Endothelial cell of coronary artery (primary cell): ENCODE data around the gene OR52R1. TPM values are rescaled to one million over a fixed set of nuclear protein-coding genes. Genes with fewer than 3 reads are reported as not detected.

Experiments
- total RNA-seq: library from RNA; depleted of rRNA; stranded (reverse); fragments of >200 nt; gene quantifications from 2 replicates; pipeline ENCODE4 v1.2.3, GENCODE V29; 2014

Gene OR52R1
- not detected in 2 replicates for total RNA-seq

GRCh38 chr11:4804280-4804679 is at the start of gene OR52R1:
TSS of gene OR52R1 (minus strand) at chr11:4804380. CDS start at chr11:4804380, 0 bp downstream.

GRCh38 chr11:4848908-4849532 is 44.8 kb upstream of the OR52R1 start, which contains the start of gene OR51S1:
TSS of gene OR51S1 (minus strand) at chr11:4849208. CDS start at chr11:4849208, 0 bp downstream.

GRCh38 chr11:4821021-4821420 is 16.8 kb upstream of the OR52R1 start, which contains the start of gene OR51F2:
TSS of gene OR51F2 (plus strand) at chr11:4821321. CDS start at chr11:4821422, 101 bp downstream.

GRCh38 chr11:4769838-4770237 is 34.3 kb downstream of the OR52R1 start, which contains the start of gene OR51F1:
TSS of gene OR51F1 (minus strand) at chr11:4769938. CDS start at chr11:4769938, 0 bp downstream.

Other genes starting within 250 kb of the OR52R1 start
- not detected in 2 replicates for gene OR52I2, start 222.6 kb downstream of the OR52R1 start, total RNA-seq
- gene OR52I1, start 210.3 kb downstream of the OR52R1 start, total RNA-seq: not detected in 2 replicates
- gene TRIM68, start 196.1 kb downstream of the OR52R1 start, total RNA-seq: 7.1 and 14.4 TPM in 2 replicates
- gene OR51D1, start 166.9 kb downstream of the OR52R1 start, total RNA-seq: not detected in 2 replicates
- gene OR51E1, start 160.4 kb downstream of the OR52R1 start, total RNA-seq: not detected in 2 replicates
- not detected in 2 replicates for gene OR51E2, start 106.5 kb downstream of the OR52R1 start, total RNA-seq
- gene MMP26, start 99.6 kb downstream of the OR52R1 start, total RNA-seq: not detected in 2 replicates
- gene OR51F1, start 34.4 kb downstream of the OR52R1 start, total RNA-seq: not detected in 2 replicates
- gene OR51F2, start 16.9 kb upstream of the OR52R1 start, total RNA-seq: not detected in 2 replicates
- not detected in 2 replicates for gene OR51S1, start 44.8 kb upstream of the OR52R1 start, total RNA-seq
- not detected in 2 replicates for gene OR51T1, start 77.5 kb upstream of the OR52R1 start, total RNA-seq
- not detected in 2 replicates for gene OR51A7, start 99.4 kb upstream of the OR52R1 start, total RNA-seq
- not detected in 2 replicates for gene OR51G2, start 115.0 kb upstream of the OR52R1 start, total RNA-seq
- not detected in 2 replicates for gene OR51G1, start 120.0 kb upstream of the OR52R1 start, total RNA-seq
- not detected in 2 replicates for gene OR51A4, start 143.2 kb upstream of the OR52R1 start, total RNA-seq
- not detected in 2 replicates for gene OR51A2, start 151.3 kb upstream of the OR52R1 start, total RNA-seq
- gene OR51L1, start 190.5 kb upstream of the OR52R1 start, total RNA-seq: not detected in 2 replicates
- not detected in 2 replicates for gene OR52J3, start 242.1 kb upstream of the OR52R1 start, total RNA-seq